ENCODE results near the gene TMEM116.

The TMEM116 gene

GRCh38 chr12:111943929-111944328 is 69.0 kb downstream of the TMEM116 start:
- TF ChIP-seq CTCF (IDR thresholded peaks at IDR 0.05; ENCODE audit: low read depth, low read length), result no peak
- no peak for DNase-seq (ENCODE audit: low read depth in 2 of 2)
- no peak overlapping the region for H3K4me3 ChIP-seq (replicated peaks in 1 of 2; ENCODE audit: low read depth in 2 of 2, low read length in 2 of 2)

- DNase-seq (ENCODE audit: low read depth in 2 of 2), result peak; percentile 74 to 81
- no peak for TF ChIP-seq CTCF (IDR thresholded peaks at IDR 0.05; ENCODE audit: low read depth, low read length)
- no peak overlapping the region for H3K4me3 ChIP-seq (replicated peaks in 1 of 2; ENCODE audit: low read depth in 2 of 2, low read length in 2 of 2)
These were observed 70.4 kb downstream of the TMEM116 start for GRCh38 chr12:111942557-111942956.

GRCh38 chr12:111937429-111937828 is 75.5 kb downstream of the TMEM116 start:
- H3K4me3 ChIP-seq (replicated peaks in 1 of 2; ENCODE audit: low read depth in 2 of 2, low read length in 2 of 2), result no peak overlapping the region
- TF ChIP-seq CTCF (IDR thresholded peaks at IDR 0.05; ENCODE audit: low read depth, low read length), result no peak
- peak in 1 of 2 donors; percentile 33 for DNase-seq (ENCODE audit: low read depth in 2 of 2)

GRCh38 chr12:111936869-111937268 is 76.1 kb downstream of the TMEM116 start:
- no peak for DNase-seq (ENCODE audit: low read depth in 2 of 2)
- TF ChIP-seq CTCF (IDR thresholded peaks at IDR 0.05; ENCODE audit: low read depth, low read length), result no peak
- no peak overlapping the region for H3K4me3 ChIP-seq (replicated peaks in 1 of 2; ENCODE audit: low read depth in 2 of 2, low read length in 2 of 2)

GRCh38 chr12:111932241-111932640 is 80.7 kb downstream of the TMEM116 start:
- TF ChIP-seq CTCF (IDR thresholded peaks at IDR 0.05; ENCODE audit: low read depth, low read length), result no peak
- no peak for DNase-seq (ENCODE audit: low read depth in 2 of 2)
- H3K4me3 ChIP-seq (replicated peaks in 1 of 2; ENCODE audit: low read depth in 2 of 2, low read length in 2 of 2), result no peak overlapping the region

GRCh38 chr12:111927346-111927745 is 85.6 kb downstream of the TMEM116 start:
- no peak for DNase-seq (ENCODE audit: low read depth in 2 of 2)
- no peak overlapping the region for H3K4me3 ChIP-seq (replicated peaks in 1 of 2; ENCODE audit: low read depth in 2 of 2, low read length in 2 of 2)
- TF ChIP-seq CTCF (IDR thresholded peaks at IDR 0.05; ENCODE audit: low read depth, low read length), result no peak

- no peak for TF ChIP-seq CTCF (IDR thresholded peaks at IDR 0.05; ENCODE audit: low read depth, low read length)
- DNase-seq (ENCODE audit: low read depth in 2 of 2), result no peak
- H3K4me3 ChIP-seq (replicated peaks in 1 of 2; ENCODE audit: low read depth in 2 of 2, low read length in 2 of 2), result no peak overlapping the region
These were observed 86.3 kb downstream of the TMEM116 start for GRCh38 chr12:111926631-111927030.

All from cardiac fibroblast (primary cell).